HG02759 (cell line): ENCODE measurements around the gene NPTX1.

Source experiments
- ATAC-seq: cut with Tn5 transposase; IDR thresholded peaks from one replicate; pipeline ENCODE4 v1.9.1; 2021; ENCODE audit warnings: mild to moderate bottlenecking, moderate library complexity; ENCODE audit not compliant: unreplicated experiment

The NPTX1 gene

GRCh38 chr17:80503921-80504320 lies 27.5 kb upstream of the NPTX1 start:
- no peak for ATAC-seq

- ATAC-seq: no peak
These were observed 26.6 kb upstream of the NPTX1 start for GRCh38 chr17:80503031-80503430.

GRCh38 chr17:80502578-80502877 lies 26.1 kb upstream of the NPTX1 start:
- no peak for ATAC-seq

DNA sequence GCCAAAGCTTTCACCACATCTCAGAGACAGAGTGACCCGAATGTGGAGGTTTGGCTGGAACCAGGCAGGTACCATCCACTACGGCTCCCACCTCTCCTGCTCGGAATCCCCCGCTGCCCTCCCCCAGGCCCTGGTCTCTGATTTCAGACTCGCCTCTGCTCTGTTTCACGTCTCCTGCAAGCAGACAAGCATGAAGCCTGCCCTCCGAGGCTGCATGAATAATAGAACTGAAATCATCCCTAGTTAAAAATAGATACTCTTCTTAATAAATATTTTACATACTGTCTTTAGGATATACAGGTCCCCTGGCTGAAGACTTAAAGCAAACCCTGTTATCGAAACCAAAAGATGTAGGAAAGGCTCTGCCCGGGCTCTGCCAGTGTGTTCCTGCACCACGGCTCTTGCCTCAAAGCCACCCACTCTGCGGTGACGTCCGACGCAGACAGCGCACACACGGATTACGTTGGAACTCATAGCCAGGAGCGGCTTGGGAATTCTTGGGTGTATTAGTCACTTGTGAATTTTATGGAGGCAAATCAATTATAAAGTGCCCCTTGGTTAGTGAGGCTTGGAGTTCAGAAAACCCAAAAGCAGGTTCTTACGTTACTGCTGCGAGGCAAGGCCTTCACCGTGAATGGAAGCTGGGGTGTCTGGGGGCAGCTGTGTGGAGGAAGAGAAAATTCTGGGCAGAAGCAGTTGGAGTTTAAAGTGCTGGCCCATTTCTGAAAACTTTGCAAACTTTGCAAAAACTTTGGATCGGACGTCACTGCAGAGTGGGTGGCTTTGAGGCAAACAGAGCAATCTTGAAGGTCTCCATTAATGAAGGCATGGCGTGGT lies 25.6 kb upstream of the NPTX1 start:
- ATAC-seq: no peak

- ATAC-seq: no peak
These were observed 23.7 kb upstream of the NPTX1 start for GRCh38 chr17:80499961-80500665.

GRCh38 chr17:80499560-80499959 lies 23.2 kb upstream of the NPTX1 start:
- ATAC-seq: no peak

GRCh38 chr17:80498920-80499410 lies 22.6 kb upstream of the NPTX1 start:
- no peak for ATAC-seq

GRCh38 chr17:80498242-80498919 lies 22.0 kb upstream of the NPTX1 start:
- no peak for ATAC-seq

DNA sequence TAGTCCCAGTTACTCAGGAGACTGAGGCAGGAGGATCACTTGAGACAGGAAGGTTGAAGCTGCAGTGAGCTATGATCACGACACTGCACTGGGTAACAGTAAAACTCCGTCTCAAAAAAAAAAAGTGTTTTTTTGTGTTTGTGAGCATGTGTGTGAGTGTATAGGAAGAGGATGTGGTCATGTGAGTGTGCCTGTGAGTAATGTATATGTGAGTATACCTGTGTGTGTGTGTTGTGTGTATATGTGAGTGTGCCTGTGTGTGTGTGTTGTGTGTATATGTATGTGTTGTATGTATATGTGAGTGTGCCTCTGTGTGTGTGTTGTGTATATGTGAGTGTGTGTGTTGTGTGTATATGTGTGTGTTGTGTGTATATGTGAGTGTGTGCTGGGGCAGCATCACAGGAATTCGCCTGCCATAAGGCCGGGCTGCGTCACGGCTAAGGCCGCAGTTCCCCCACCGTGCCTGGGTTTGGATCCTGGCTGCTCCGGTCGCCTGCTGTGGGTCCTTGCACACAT lies 21.4 kb upstream of the NPTX1 start:
- ATAC-seq: no peak

GRCh38 chr17:80494547-80494946 lies 18.1 kb upstream of the NPTX1 start:
- no peak for ATAC-seq

DNA sequence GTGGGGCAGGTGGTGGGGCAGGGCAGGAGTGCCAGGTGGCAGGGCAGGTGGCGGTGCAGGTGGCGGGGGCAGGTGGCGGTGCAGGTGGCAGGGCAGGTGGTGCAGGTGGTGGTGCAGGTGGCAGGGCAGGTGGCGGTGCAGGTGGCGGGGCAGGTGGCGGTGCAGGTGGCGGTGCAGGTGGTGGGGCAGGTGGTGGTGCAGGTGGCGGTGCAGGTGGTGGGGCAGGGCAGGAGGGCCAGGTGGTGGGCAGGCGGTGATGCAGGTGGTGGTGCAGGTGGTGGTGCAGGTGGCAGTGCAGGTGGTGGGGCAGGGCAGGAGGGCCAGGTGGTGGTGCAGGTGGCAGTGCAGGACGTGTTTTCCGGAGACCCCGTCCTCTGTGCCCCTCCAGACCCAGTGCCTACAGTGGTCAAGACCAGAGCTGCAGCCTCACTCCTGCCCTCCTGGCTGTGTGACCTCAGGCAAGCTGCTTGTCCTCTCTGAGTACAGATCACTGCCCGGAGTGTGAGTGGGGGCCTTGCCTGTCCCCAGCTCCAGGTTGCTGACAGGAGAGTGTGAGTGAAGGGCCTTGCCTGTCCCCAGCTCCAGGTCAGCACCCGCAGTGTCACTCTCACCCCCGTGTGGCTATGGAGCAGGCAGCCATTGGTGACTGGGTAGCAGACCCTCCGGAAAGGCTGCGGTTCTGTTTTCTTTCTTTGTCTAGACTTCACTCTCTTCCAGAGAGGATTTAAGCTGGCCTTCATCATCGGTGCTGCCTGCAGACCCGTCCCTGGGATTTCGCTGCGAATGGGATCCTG lies 16.1 kb upstream of the NPTX1 start:
- ATAC-seq: no peak

DNA sequence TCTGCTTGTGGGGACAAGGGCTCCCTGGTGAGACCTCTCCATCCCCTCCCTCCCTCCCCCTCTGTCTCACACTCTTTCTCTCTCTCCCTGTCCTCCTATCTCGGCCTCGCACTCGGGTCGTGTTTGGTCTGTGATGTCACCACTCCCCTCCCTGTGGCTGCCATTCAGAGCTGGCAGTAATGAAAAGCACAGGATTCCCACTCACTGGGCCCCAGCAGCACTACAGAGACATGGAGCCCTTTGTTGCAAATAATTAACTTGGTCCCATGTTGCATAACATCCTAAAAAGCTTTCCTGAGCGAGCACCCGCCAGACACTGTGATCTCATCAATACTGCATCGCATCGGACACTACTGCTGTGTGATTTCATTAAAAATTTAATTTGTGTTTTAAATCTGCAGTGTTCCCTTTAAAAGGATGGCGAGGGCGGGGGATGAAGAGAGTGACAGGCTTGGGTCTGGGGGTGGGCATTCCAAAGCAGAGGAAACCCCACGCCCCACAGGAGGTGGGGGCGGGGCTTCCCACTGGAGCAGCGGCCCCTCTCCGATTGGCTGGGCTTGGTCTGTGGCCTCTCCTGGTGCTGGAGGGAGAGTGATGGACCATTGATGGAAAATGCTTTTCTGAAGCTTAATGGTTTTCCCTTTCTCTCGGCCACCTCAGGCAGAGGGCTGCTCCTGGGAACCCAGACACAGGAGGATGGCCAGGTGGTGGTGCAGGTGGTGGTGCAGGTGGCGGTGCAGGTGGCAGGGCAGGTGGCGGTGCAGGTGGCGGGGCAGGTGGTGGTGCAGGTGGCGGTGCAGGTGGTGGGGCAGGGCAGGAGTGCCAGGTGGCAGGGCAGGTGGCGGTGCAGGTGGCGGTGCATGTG lies 15.3 kb upstream of the NPTX1 start:
- ATAC-seq: no peak

GRCh38 chr17:80487511-80487910 lies 11.1 kb upstream of the NPTX1 start:
- no peak for ATAC-seq

DNA sequence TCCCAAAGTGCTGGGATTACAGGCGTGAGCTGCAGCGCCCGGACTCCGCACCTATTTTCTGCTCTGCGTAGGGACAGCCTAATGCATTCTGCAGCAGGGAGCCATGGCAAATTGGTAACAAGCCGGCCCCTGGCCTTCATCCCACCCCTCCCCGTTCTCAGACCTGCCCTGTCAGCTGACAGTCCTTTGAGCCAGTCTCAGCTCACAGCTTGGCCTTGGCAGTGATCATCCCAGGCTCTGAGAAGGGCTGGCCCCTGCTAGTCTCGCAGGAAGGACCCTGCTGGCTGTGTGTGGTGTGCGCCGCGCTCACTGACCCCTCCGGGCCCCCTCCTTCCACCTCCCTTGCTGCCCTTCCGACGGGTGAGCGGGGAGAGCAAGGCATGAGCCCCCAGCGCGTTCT lies 10.3 kb upstream of the NPTX1 start:
- no peak for ATAC-seq

DNA sequence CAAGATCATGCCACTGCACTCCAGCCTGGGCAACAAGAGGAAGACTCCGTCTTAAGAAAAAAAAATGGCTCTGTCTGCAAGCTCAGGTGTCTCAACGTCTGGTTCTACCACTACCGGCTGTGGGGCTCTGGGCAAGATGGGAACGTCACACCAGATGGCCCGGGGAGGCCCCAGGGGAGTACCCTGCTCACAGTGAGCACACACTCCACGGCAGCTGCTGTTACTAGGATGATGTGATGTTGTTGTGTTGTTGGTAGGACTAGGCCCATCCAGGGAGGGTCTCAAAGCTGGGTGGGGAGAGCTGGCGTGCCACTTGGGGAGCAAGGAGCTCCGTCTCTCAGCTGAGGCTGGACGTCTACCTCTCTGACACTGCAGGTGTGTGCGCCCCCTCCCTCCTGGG lies 9.4 kb upstream of the NPTX1 start:
- no peak for ATAC-seq

GRCh38 chr17:80482555-80483308 lies 6.3 kb upstream of the NPTX1 start:
- no peak for ATAC-seq

- no peak for ATAC-seq
These were observed 5.6 kb upstream of the NPTX1 start for GRCh38 chr17:80482058-80482318.

GRCh38 chr17:80481284-80482057 lies 5.1 kb upstream of the NPTX1 start:
- ATAC-seq: no peak

DNA sequence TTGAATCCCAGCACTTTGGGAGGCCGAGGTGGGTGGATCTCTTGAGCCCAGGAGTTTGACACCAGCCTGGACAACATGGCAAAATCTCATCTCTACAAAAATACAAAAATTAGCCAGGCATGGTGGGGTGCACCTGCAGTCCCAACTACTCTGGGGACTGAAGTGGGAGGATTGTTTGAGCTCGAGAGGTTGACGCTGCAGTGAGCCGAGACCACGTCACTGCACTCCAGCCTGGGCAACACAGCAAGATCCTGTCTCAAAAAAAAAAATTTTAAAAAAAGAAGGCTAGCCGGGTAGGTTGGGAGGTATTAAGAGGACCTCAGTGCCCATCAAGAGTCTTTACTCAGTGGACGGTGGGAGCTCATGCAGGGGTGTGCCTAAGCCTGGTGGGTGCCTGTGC lies 3.8 kb upstream of the NPTX1 start:
- no peak for ATAC-seq
